CD4-positive, alpha-beta T cell treated with Interleukin-1 beta for 1 hour (primary cell): ENCODE measurements around the gene HK3.

ENCODE experiments used
- DNase-seq, 2 donors: peaks; one replicate each; pipeline ENCODE4 v3.0.0-alpha.2; 2020 to 2022

Gene HK3

GRCh38 chr5:176865964-176866363 lies 33.2 kb downstream of the HK3 start:
- DNase-seq: no peak

- DNase-seq: no peak
These were observed 34.4 kb downstream of the HK3 start for GRCh38 chr5:176864755-176865154.

GRCh38 chr5:176863765-176864098 lies 35.4 kb downstream of the HK3 start:
- no peak for DNase-seq

GRCh38 chr5:176863041-176863764 lies 35.9 kb downstream of the HK3 start:
- DNase-seq: no peak

GRCh38 chr5:176862330-176862995 lies 36.7 kb downstream of the HK3 start:
- no peak for DNase-seq

GRCh38 chr5:176861276-176861675 lies 37.9 kb downstream of the HK3 start:
- DNase-seq: no peak

GRCh38 chr5:176860381-176860780 lies 38.8 kb downstream of the HK3 start:
- no peak for DNase-seq

GRCh38 chr5:176859916-176860315 lies 39.2 kb downstream of the HK3 start:
- DNase-seq: no peak

- DNase-seq: no peak
These were observed 41.3 kb downstream of the HK3 start for GRCh38 chr5:176857894-176858273.

GRCh38 chr5:176857216-176857893 lies 41.8 kb downstream of the HK3 start:
- DNase-seq: no peak

- no peak for DNase-seq
These were observed 42.4 kb downstream of the HK3 start for GRCh38 chr5:176856746-176857145.

- DNase-seq: no peak
These were observed 43.5 kb downstream of the HK3 start for GRCh38 chr5:176855598-176855997.

- DNase-seq: no peak
These were observed 45.0 kb downstream of the HK3 start for GRCh38 chr5:176854164-176854563.

GRCh38 chr5:176853151-176853778 lies 45.9 kb downstream of the HK3 start:
- no peak for DNase-seq

GRCh38 chr5:176851871-176852658 lies 47.1 kb downstream of the HK3 start:
- no peak for DNase-seq

- DNase-seq: no peak
These were observed 47.8 kb downstream of the HK3 start for GRCh38 chr5:176851380-176851779.

GRCh38 chr5:176850371-176851245 lies 48.5 kb downstream of the HK3 start:
- DNase-seq: no peak

GRCh38 chr5:176849611-176850227 lies 49.4 kb downstream of the HK3 start:
- no peak for DNase-seq

- DNase-seq: no peak
These were observed 50.5 kb downstream of the HK3 start for GRCh38 chr5:176848651-176849050.

- DNase-seq: no peak
These were observed 51.3 kb downstream of the HK3 start for GRCh38 chr5:176847726-176848290.

GRCh38 chr5:176847148-176847547 lies 52.0 kb downstream of the HK3 start:
- no peak for DNase-seq
